Adrenal gland (tissue), 5 donors: Measurements from ENCODE around the gene KCNK17.

ENCODE experiments used
- POLR2A ChIP-seq, 2 donors: fragments of 450-650 bp; IDR thresholded peaks; one replicate each; pipeline ENCODE4 v1.6.1; 2017; ENCODE audit warnings: antibody characterized with exemption in 2 of 2, mild to moderate bottlenecking in 2 of 2, moderate library complexity in 1 of 2
- TF ChIP-seq, protein P1 (sequence below), 6 experiments: fragments of 450-650 bp in 4 of 6; fragments of 200-600 bp in 2 of 6; sonication (generic) in 1 of 6; IDR thresholded peaks; 1 replicate in 5 of 6; 2 replicates in 1 of 6; pipeline versions ENCODE4 v1.5.1 to v1.8.0; 2016 to 2021; ENCODE audit warnings: antibody characterized with exemption in 6 of 6, mild to moderate bottlenecking in 2 of 6, moderate library complexity in 1 of 6
- donor health status: DM: no; HTN: no; CAD: no.

DNA sequence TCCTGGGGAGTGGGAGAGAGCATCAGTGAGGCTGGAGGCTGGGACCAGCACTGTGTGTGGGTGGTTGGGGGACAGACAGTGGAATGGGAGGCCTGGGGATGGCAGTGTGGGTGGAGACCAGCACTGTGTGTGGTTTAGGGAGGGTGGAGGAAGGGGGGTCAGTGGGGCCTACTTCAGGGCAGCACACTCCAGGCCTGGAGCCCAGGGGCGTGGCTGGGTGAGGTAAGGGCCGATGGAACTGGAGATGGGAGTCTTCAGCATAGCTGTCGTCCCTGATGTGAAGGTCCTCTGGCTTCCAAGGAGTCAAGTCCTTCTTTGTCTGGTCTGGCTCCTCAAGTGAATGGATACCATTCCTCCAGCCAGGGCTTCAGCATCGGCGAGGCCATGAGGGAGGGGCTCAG lies 18.6 kb downstream of the KCNK17 start:
- TF ChIP-seq, protein P1, sequence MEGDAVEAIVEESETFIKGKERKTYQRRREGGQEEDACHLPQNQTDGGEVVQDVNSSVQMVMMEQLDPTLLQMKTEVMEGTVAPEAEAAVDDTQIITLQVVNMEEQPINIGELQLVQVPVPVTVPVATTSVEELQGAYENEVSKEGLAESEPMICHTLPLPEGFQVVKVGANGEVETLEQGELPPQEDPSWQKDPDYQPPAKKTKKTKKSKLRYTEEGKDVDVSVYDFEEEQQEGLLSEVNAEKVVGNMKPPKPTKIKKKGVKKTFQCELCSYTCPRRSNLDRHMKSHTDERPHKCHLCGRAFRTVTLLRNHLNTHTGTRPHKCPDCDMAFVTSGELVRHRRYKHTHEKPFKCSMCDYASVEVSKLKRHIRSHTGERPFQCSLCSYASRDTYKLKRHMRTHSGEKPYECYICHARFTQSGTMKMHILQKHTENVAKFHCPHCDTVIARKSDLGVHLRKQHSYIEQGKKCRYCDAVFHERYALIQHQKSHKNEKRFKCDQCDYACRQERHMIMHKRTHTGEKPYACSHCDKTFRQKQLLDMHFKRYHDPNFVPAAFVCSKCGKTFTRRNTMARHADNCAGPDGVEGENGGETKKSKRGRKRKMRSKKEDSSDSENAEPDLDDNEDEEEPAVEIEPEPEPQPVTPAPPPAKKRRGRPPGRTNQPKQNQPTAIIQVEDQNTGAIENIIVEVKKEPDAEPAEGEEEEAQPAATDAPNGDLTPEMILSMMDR (IDR thresholded peaks at IDR 0.05): no peak
- TF ChIP-seq POLR2A (IDR thresholded peaks at IDR 0.05): no peak
